Endothelial cell of umbilical vein (primary cell): ENCODE measurements around the gene CEP63. TPM values are rescaled to one million over a fixed set of nuclear protein-coding genes. Genes with fewer than 3 reads are reported as not detected.

Experiments used
- BruUV-seq: library from RNA; stranded (reverse); fragments of 400-500 nt; replicated peaks from 2 replicates; lab custom pipeline; 2021; lab: Mats Ljungman, UMichigan
- CTCF ChIA-PET: fragments of 300-600, 350-600 bp; sonication (Branson Sonifier 250); formaldehyde crosslinking; loops from one replicate; lab custom pipeline; 2021; ENCODE audit warnings: antibody characterized with exemption, inconsistent platforms; lab: Charles Lee
- POLR2A ChIA-PET: fragments of 300-600, 350-600 bp; sonication (Branson Sonifier 250); formaldehyde crosslinking; loops from one replicate; lab custom pipeline; 2021; ENCODE audit warnings: antibody characterized with exemption, inconsistent platforms; lab: Charles Lee
- DNase-seq: peaks from one replicate; pipeline ENCODE4 v3.0.0-alpha.2; 2011; ENCODE audit warnings: low read depth, low spot score
- FAIRE-seq: peaks from 2 replicates; lab custom pipeline; 2011; peaks lifted over from hg19 to GRCh38; lab: Jason Lieb, UNC
- H2AFZ ChIP-seq: 2 replicates; pipeline ENCODE4 v1.6.0; 2012; ENCODE audit warnings: low read depth, low read length, control low read depth, inconsistent platforms
- H3K27ac ChIP-seq: 2 replicates; pipeline ENCODE4 v1.5.1; 2011; ENCODE audit warnings: low read depth, mild to moderate bottlenecking, control low read depth, low read length, moderate library complexity; ENCODE audit not compliant: insufficient read depth
- H3K27me3 ChIP-seq, 2 experiments: 2 replicates each; pipeline versions ENCODE4 v1.6.0 to v1.6.1; 2011; ENCODE audit warnings: low read length in 2 of 2, mixed read lengths in 1 of 2; ENCODE audit not compliant: control insufficient read depth in 2 of 2, insufficient read depth in 2 of 2
- H3K36me3 ChIP-seq, 2 experiments: 2 replicates in 1 of 2; 3 replicates in 1 of 2; pipeline ENCODE4 v1.5.1; 2011; ENCODE audit warnings: low read length in 2 of 2, mild to moderate bottlenecking in 1 of 2, moderate library complexity in 1 of 2; ENCODE audit not compliant: control insufficient read depth in 2 of 2, insufficient read depth in 2 of 2; ENCODE audit errors: extremely low read depth in 1 of 2
- H3K4me1 ChIP-seq: 3 replicates; pipeline ENCODE4 v1.5.1; 2011; ENCODE audit warnings: mild to moderate bottlenecking, low read length; ENCODE audit not compliant: control insufficient read depth, insufficient read depth; ENCODE audit errors: extremely low read depth
- H3K4me2 ChIP-seq: 2 replicates; pipeline ENCODE4 v1.6.1; 2011; ENCODE audit warnings: low read length, control low read depth, mixed read lengths; ENCODE audit not compliant: insufficient read depth
- H3K4me3 ChIP-seq, 3 experiments: fragments of 200-600 bp in 1 of 3; sonication (generic), shearing (Covaris generic) in 1 of 3; replicated peaks in 1 of 3; 2 replicates each; pipeline ENCODE4 v1.5.1; 2011 to 2016; ENCODE audit warnings: control low read depth in 3 of 3, low read length in 3 of 3, mild to moderate bottlenecking in 2 of 3, inconsistent platforms in 1 of 3, low read depth in 1 of 3, moderate library complexity in 1 of 3; ENCODE audit not compliant: insufficient read depth in 1 of 3
- H3K79me2 ChIP-seq: 2 replicates; pipeline ENCODE4 v1.6.0; 2012; ENCODE audit warnings: low read length, inconsistent platforms; ENCODE audit not compliant: control insufficient read depth, insufficient read depth
- H3K9ac ChIP-seq: replicated peaks from 2 replicates; pipeline ENCODE3; 2011; ENCODE audit warnings: low read length, control low read depth; ENCODE audit not compliant: insufficient read depth; ENCODE audit errors: extremely low read depth
- H3K9me1 ChIP-seq: replicated peaks from 3 replicates; pipeline ENCODE4 v1.6.0; 2011; ENCODE audit warnings: mild to moderate bottlenecking, low read length; ENCODE audit not compliant: control insufficient read depth, insufficient read depth; ENCODE audit errors: extremely low read depth
- H3K9me3 ChIP-seq: replicated peaks from 2 replicates; pipeline ENCODE4 v1.5.1; 2012; ENCODE audit warnings: low read length, inconsistent platforms; ENCODE audit not compliant: control insufficient read depth, insufficient read depth
- H4K20me1 ChIP-seq: replicated peaks from 2 replicates; pipeline ENCODE3; 2011; ENCODE audit warnings: mild to moderate bottlenecking, low read length; ENCODE audit not compliant: control insufficient read depth, insufficient read depth; ENCODE audit errors: extremely low read depth
- EZH2 ChIP-seq: IDR thresholded peaks from 2 replicates; pipeline ENCODE4 v1.6.1; 2012; ENCODE audit warnings: borderline replicate concordance, low read depth, mild to moderate bottlenecking, moderate library complexity, low read length, inconsistent platforms; ENCODE audit not compliant: severe bottlenecking
- FOS ChIP-seq: IDR thresholded peaks from 2 replicates; pipeline ENCODE4 v1.6.1; 2011; ENCODE audit warnings: mild to moderate bottlenecking, low read length, moderate library complexity, borderline replicate concordance; ENCODE audit not compliant: insufficient read depth
- GATA2 ChIP-seq: IDR thresholded peaks from 2 replicates; pipeline ENCODE4 v1.7.0; 2011; ENCODE audit warnings: low read depth, mild to moderate bottlenecking, moderate library complexity, mixed read lengths, low read length; ENCODE audit not compliant: insufficient read length, insufficient read depth
- JUN ChIP-seq: IDR thresholded peaks from 2 replicates; pipeline ENCODE4 v1.6.1; 2011; ENCODE audit warnings: borderline replicate concordance, low read depth; ENCODE audit not compliant: insufficient read length, insufficient read depth
- MAX ChIP-seq: IDR thresholded peaks from 2 replicates; pipeline ENCODE4 v1.6.1; 2011; ENCODE audit not compliant: insufficient read depth, insufficient read length
- MYC ChIP-seq: IDR thresholded peaks from one replicate; pipeline ENCODE4 v1.6.1; 2011; ENCODE audit warnings: mild to moderate bottlenecking, low read depth, low read length
- POLR2A ChIP-seq: IDR thresholded peaks from 2 replicates; pipeline ENCODE4 v1.6.1; 2012; ENCODE audit warnings: low read depth, mild to moderate bottlenecking, control low read depth, low read length
- POLR2AphosphoS5 ChIP-seq: IDR thresholded peaks from 2 replicates; pipeline ENCODE4 v1.6.1; 2012; ENCODE audit warnings: low read depth, mild to moderate bottlenecking, control low read depth, low read length, moderate library complexity; ENCODE audit not compliant: insufficient read depth
- dilution Hi-C: fragments of 300-500 bp; cut with MboI; formaldehyde crosslinking; loops from one replicate; pipeline ENCODE4 v1.15.0; 2019; ENCODE audit warnings: low sequenced_read_pairs; ENCODE audit not compliant: extremely low pct_ligation_motif_present
- intact Hi-C: fragments of 100-400 bp; cut with micrococcal nuclease; formaldehyde crosslinking; loops from one replicate; pipeline ENCODE4 v1.10.0; 2022
- polyA plus RNA-seq, 4 experiments: library from polyadenylated mRNA; depleted of rRNA in 3 of 4; stranded (reverse) in 3 of 4; unstranded in 1 of 4; fragments of >200 nt; gene quantifications; 2 replicates each; pipeline versions ENCODE4 v1.2.1 to v1.2.3, GENCODE V29; 2011 to 2012; ENCODE audit warnings: missing spikeins in 1 of 4
- total RNA-seq: library from RNA; stranded (reverse); gene quantifications from 2 replicates; pipeline ENCODE4 v1.2.3, GENCODE V29; 2021
- TF ChIP-seq, protein P1 (sequence below), 2 donors: IDR thresholded peaks; 1 replicate in 1 of 2; 2 replicates in 1 of 2; pipeline ENCODE4 v1.5.1; 2011; ENCODE audit warnings: low read length in 2 of 2, mild to moderate bottlenecking in 2 of 2, moderate library complexity in 2 of 2, control low read depth in 1 of 2, inconsistent platforms in 1 of 2, low read depth in 1 of 2; ENCODE audit not compliant: insufficient read depth in 1 of 2; ENCODE audit errors: extremely low read depth in 1 of 2

CEP63 gene
- total and polyA plus RNA-seq, 2 donors (not counting 3 experiments of a cell fraction or from before 2014, with no cell fraction given) = 5.7 to 29.4 TPM

DNA sequence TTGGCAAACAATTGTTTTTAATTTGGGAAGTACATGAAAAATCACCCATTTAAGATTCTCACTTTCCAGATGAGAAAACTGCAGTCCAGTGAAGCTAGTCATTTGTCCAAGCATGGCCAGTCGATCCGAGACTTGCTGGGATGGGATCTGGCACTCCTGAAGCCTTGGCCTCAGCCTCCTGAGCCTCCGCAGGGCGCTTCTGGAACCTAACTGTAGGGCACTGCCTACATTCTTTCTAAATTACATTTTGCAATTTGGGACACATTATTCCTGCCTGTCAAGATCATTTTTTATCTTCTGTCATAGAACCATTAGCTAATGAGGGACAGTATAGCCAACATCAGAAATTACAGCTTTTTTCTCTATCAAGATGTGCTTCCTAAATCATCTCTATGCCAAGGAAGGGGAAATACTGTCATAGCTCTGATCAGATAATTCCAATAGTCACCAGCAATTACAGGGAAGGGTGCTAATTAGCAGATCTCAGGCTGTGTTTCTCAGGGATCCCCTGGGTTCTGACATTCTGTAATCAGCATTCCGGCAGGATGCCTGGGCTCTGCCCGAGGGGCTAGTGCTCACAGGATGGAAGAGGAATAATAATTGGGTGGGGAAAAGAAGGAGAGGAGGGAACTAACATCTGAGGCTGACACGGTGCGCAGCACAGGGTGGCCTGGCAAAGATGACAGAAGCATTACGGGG is 28.3 kb upstream of the CEP63 start:
- TF ChIP-seq POLR2AphosphoS5 (no peak), JUN (no peak), GATA2 (no peak), MAX (no peak), MYC (no peak), POLR2A (no peak), EZH2 (no peak), FOS (no peak)
- TF ChIP-seq, protein P1, sequence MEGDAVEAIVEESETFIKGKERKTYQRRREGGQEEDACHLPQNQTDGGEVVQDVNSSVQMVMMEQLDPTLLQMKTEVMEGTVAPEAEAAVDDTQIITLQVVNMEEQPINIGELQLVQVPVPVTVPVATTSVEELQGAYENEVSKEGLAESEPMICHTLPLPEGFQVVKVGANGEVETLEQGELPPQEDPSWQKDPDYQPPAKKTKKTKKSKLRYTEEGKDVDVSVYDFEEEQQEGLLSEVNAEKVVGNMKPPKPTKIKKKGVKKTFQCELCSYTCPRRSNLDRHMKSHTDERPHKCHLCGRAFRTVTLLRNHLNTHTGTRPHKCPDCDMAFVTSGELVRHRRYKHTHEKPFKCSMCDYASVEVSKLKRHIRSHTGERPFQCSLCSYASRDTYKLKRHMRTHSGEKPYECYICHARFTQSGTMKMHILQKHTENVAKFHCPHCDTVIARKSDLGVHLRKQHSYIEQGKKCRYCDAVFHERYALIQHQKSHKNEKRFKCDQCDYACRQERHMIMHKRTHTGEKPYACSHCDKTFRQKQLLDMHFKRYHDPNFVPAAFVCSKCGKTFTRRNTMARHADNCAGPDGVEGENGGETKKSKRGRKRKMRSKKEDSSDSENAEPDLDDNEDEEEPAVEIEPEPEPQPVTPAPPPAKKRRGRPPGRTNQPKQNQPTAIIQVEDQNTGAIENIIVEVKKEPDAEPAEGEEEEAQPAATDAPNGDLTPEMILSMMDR (IDR thresholded peaks at IDR 0.05; ENCODE audit: extremely low read depth in 1 of 2, insufficient read depth in 1 of 2, low read depth in 1 of 2, low read length in 2 of 2) = no peak
- Histone ChIP-seq H3K79me2 (no peaks in the 10 kb centered on the region), H3K9me3 (no peaks in the 10 kb centered on the region), H3K4me3 (no peak overlapping the region), H3K4me1 (peaks cover 7% of the 10 kb centered on the region), H4K20me1 (no peaks in the 10 kb centered on the region), H3K9me1 (no peaks in the 10 kb centered on the region), H2AFZ (no peak overlapping the region), H3K27me3 (peaks cover 0 to 19% of the 10 kb centered on the region in 2 experiments), H3K9ac (no peak overlapping the region), H3K4me2 (no peak overlapping the region), H3K27ac (no peak overlapping the region), H3K36me3 (no peaks in the 10 kb centered on the region)
- CTCF ChIA-PET = interaction anchor here (1.2 to 1.7 kb wide), 2 partner anchors 10 to 152 kb away, joined by 3 read pairs; no protein-coding TSS in a partner anchor
- POLR2A ChIA-PET = no interaction called here
- no TSS peak for BruUV-seq
- intact Hi-C loops = no loop called here
- dilution Hi-C loops = no loop called here
- DNase-seq = no peak
- FAIRE-seq = no peak
